Measurements from ENCODE around the gene SP5.

DNA sequence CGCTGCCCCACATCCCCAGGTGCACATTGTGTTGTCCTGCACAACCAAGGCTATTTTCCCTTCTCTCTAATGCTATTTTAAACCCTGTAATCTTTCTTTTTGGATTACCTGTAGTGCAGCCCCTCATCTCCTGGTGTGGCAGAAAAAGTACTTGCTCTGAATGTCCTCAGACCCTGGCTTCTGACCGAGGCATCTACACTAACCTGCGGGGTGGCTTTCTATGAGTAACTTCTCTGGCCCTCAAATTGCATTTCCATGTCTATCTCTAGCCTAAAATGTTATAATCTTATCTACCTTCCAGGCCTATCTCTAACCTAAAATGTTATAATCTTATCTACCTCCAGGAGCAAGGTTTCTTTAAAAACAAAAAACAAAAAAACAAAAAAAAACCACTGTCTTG, 18.2 kb upstream of the SP5 start:
- TF ChIP-seq POLR2A (IDR thresholded peaks at IDR 0.05; ENCODE audit: borderline replicate concordance, extremely low read depth, insufficient read depth, insufficient read length) = no peak
- no peak for TF ChIP-seq POLR2AphosphoS5 (IDR thresholded peaks at IDR 0.05; ENCODE audit: low read depth, low read length)
- TF ChIP-seq, protein P1, sequence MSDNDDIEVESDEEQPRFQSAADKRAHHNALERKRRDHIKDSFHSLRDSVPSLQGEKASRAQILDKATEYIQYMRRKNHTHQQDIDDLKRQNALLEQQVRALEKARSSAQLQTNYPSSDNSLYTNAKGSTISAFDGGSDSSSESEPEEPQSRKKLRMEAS (IDR thresholded peaks at IDR 0.05) = no peak
- TF ChIP-seq, protein P2, sequence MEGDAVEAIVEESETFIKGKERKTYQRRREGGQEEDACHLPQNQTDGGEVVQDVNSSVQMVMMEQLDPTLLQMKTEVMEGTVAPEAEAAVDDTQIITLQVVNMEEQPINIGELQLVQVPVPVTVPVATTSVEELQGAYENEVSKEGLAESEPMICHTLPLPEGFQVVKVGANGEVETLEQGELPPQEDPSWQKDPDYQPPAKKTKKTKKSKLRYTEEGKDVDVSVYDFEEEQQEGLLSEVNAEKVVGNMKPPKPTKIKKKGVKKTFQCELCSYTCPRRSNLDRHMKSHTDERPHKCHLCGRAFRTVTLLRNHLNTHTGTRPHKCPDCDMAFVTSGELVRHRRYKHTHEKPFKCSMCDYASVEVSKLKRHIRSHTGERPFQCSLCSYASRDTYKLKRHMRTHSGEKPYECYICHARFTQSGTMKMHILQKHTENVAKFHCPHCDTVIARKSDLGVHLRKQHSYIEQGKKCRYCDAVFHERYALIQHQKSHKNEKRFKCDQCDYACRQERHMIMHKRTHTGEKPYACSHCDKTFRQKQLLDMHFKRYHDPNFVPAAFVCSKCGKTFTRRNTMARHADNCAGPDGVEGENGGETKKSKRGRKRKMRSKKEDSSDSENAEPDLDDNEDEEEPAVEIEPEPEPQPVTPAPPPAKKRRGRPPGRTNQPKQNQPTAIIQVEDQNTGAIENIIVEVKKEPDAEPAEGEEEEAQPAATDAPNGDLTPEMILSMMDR (IDR thresholded peaks at IDR 0.05 in 2 of 3, conservative IDR thresholded peaks at IDR 0.05 in 1 of 3; ENCODE audit: borderline replicate concordance in 1 of 3, insufficient read depth in 1 of 3, low read depth in 2 of 3, low read length in 2 of 3) = no peak
- no peak for TF ChIP-seq EZH2 (IDR thresholded peaks at IDR 0.05)
- no peak for TF ChIP-seq SRF (IDR thresholded peaks at IDR 0.05; ENCODE audit: low read depth)
- TF ChIP-seq SIN3A (IDR thresholded peaks at IDR 0.05; ENCODE audit: low read depth) = no peak
- TF ChIP-seq CEBPB (IDR thresholded peaks at IDR 0.05; ENCODE audit: low read depth) = no peak
- no peak for TF ChIP-seq RAD21 (IDR thresholded peaks at IDR 0.05; ENCODE audit: low read depth)
- TF ChIP-seq ZFX (IDR thresholded peaks at IDR 0.05) = no peak
- TF ChIP-seq, protein P3, sequence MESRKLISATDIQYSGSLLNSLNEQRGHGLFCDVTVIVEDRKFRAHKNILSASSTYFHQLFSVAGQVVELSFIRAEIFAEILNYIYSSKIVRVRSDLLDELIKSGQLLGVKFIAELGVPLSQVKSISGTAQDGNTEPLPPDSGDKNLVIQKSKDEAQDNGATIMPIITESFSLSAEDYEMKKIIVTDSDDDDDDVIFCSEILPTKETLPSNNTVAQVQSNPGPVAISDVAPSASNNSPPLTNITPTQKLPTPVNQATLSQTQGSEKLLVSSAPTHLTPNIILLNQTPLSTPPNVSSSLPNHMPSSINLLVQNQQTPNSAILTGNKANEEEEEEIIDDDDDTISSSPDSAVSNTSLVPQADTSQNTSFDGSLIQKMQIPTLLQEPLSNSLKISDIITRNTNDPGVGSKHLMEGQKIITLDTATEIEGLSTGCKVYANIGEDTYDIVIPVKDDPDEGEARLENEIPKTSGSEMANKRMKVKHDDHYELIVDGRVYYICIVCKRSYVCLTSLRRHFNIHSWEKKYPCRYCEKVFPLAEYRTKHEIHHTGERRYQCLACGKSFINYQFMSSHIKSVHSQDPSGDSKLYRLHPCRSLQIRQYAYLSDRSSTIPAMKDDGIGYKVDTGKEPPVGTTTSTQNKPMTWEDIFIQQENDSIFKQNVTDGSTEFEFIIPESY (IDR thresholded peaks at IDR 0.05; ENCODE audit: extremely low read depth, insufficient replicate concordance, low read length) = no peak
- TF ChIP-seq, protein P4, sequence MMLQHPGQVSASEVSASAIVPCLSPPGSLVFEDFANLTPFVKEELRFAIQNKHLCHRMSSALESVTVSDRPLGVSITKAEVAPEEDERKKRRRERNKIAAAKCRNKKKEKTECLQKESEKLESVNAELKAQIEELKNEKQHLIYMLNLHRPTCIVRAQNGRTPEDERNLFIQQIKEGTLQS (IDR thresholded peaks at IDR 0.05) = no peak
- TF ChIP-seq ZNF274 (IDR thresholded peaks at IDR 0.05; ENCODE audit: low read depth, low read length) = no peak
